ENCODE results near the gene ESF1.
"Not testable (repeated sequence)": the region's sequence is repeated elsewhere in the genome, so short reads cannot be mapped to it uniquely, and the experiment has no call there.

- TF ChIP-seq CTCF (IDR thresholded peaks at IDR 0.05; ENCODE audit: low read depth, low read length, missing input control); RAD21 (IDR thresholded peaks at IDR 0.05); GABPA (IDR thresholded peaks at IDR 0.05 in 1 of 2, conservative IDR thresholded peaks at IDR 0.05 in 1 of 2); MAX (IDR thresholded peaks at IDR 0.05); ATF3 (IDR thresholded peaks at IDR 0.05); NR2F2 (IDR thresholded peaks at IDR 0.05): not testable (repeated sequence)
Observed at GRCh38 chr20:13738187-13738586, 46.5 kb downstream of the ESF1 start.

Data from liver (tissue), 3 donors.